PC-9 (cell line): ENCODE data around the gene SEC24D. TPM values are rescaled to one million over a fixed set of nuclear protein-coding genes. Genes with fewer than 3 reads are reported as not detected.

Experiments
- BruUV-seq: library from RNA; stranded (reverse); fragments of 400-500 nt; replicated peaks from 2 replicates; lab custom pipeline; 2021; lab: Mats Ljungman, UMichigan
- CTCF ChIA-PET: fragments of 300-600 bp; sonication (Branson Sonifier 250); formaldehyde crosslinking; loops from one replicate; lab custom pipeline; 2022; ENCODE audit warnings: antibody characterized with exemption; lab: Charles Lee
- POLR2A ChIA-PET: fragments of 300-600 bp; sonication (Branson Sonifier 250); formaldehyde crosslinking; loops from one replicate; lab custom pipeline; 2022; ENCODE audit warnings: antibody characterized with exemption; ENCODE audit not compliant: unreplicated experiment; lab: Charles Lee
- DNase-seq, 2 experiments: peaks; one replicate each; pipeline versions ENCODE4 v3.0.0 to v3.0.0-alpha.2; 2015 to 2022; ENCODE audit warnings: mixed read lengths in 1 of 2
- H2AFZ ChIP-seq: fragments of 200-600 bp; sonication (generic); 2 replicates; pipeline ENCODE4 v1.8.1; 2017; ENCODE audit warnings: antibody characterized with exemption
- H3F3A ChIP-seq: fragments of 200-600 bp; sonication (generic); 2 replicates; pipeline ENCODE4 v1.8.1; 2017; ENCODE audit warnings: antibody characterized with exemption, mild to moderate bottlenecking, low read depth; ENCODE audit not compliant: insufficient read depth
- H3K27ac ChIP-seq: fragments of 200-600 bp; sonication (generic); 2 replicates; pipeline ENCODE4 v1.6.1; 2016; ENCODE audit warnings: mixed run types
- H3K27me3 ChIP-seq: fragments of 200-600 bp; sonication (generic); 2 replicates; pipeline ENCODE4 v1.6.1; 2016; ENCODE audit warnings: low read depth, mixed run types; ENCODE audit not compliant: insufficient read depth
- H3K36me3 ChIP-seq: fragments of 200-600 bp; sonication (generic); 2 replicates; pipeline ENCODE4 v1.6.1; 2016; ENCODE audit warnings: low read depth, mixed run types
- H3K4me1 ChIP-seq: fragments of 200-600 bp; sonication (generic); replicated peaks from 2 replicates; pipeline ENCODE4 v1.6.1; 2016; ENCODE audit warnings: mixed run types; ENCODE audit not compliant: insufficient read depth
- H3K4me2 ChIP-seq: fragments of 200-600 bp; sonication (generic); 2 replicates; pipeline ENCODE4 v1.6.1; 2017; ENCODE audit warnings: mixed run types
- H3K4me3 ChIP-seq: fragments of 200-600 bp; sonication (generic); 2 replicates; pipeline ENCODE4 v1.6.1; 2016; ENCODE audit warnings: mixed run types
- H3K79me2 ChIP-seq: fragments of 200-600 bp; sonication (generic); 2 replicates; pipeline ENCODE4 v1.6.1; 2017; ENCODE audit warnings: low read depth, mixed run types
- H3K9me2 ChIP-seq: fragments of 200-600 bp; sonication (generic); 2 replicates; pipeline ENCODE4 v1.8.1; 2017; ENCODE audit warnings: mild to moderate bottlenecking; ENCODE audit not compliant: insufficient read depth
- H3K9me3 ChIP-seq: fragments of 200-600 bp; sonication (generic); 2 replicates; pipeline ENCODE4 v1.8.1; 2016; ENCODE audit warnings: low read depth; ENCODE audit not compliant: insufficient read depth
- H4K20me1 ChIP-seq: fragments of 200-600 bp; sonication (generic); 2 replicates; pipeline ENCODE4 v1.8.1; 2017; ENCODE audit not compliant: insufficient read depth
- CTCF ChIP-seq: fragments of 200-600 bp; sonication (generic); conservative IDR thresholded peaks from 2 replicates; pipeline ENCODE4 v1.6.1; 2017; ENCODE audit warnings: mixed run types, antibody characterized with exemption, mild to moderate bottlenecking, moderate library complexity
- EZH2 ChIP-seq: fragments of 200-600 bp; sonication (generic); IDR thresholded peaks from 2 replicates; pipeline ENCODE4 v1.8.0; 2017; ENCODE audit warnings: antibody characterized with exemption, low read depth
- intact Hi-C: fragments of 100-400 bp; cut with micrococcal nuclease; formaldehyde crosslinking; loops from one replicate; pipeline ENCODE4 v1.10.0; 2022; ENCODE audit not compliant: unreplicated experiment
- total RNA-seq: library from RNA; stranded (reverse); gene quantifications from 2 replicates; pipeline ENCODE4 v1.2.3, GENCODE V29; 2021

The SEC24D gene
- total RNA-seq, 1 experiment from 2014 or later = 17.3 TPM

GRCh38 chr4:118711052-118711451, 124.9 kb downstream of the SEC24D start:
- ChIA-PET POLR2A (no interaction called here), CTCF (no interaction called here)
- TF ChIP-seq EZH2 = no peak
- no peak for TF ChIP-seq CTCF
- Histone ChIP-seq H3K36me3 (no peaks in the 10 kb centered on the region), H3K27ac (no peak overlapping the region), H3K4me3 (no peak overlapping the region), H3K27me3 (no peaks in the 10 kb centered on the region), H3K79me2 (no peaks in the 10 kb centered on the region), H3K4me2 (no peak overlapping the region), H3K9me3 (no peaks in the 10 kb centered on the region), H2AFZ (no peak overlapping the region), H3K9me2 (no peaks in the 10 kb centered on the region), H3K4me1 (no peaks in the 10 kb centered on the region), H3F3A (no peaks in the 10 kb centered on the region), H4K20me1 (no peaks in the 10 kb centered on the region)
- intact Hi-C loops = no loop called here
- no TSS peak for BruUV-seq
- no peak for DNase-seq

DNA sequence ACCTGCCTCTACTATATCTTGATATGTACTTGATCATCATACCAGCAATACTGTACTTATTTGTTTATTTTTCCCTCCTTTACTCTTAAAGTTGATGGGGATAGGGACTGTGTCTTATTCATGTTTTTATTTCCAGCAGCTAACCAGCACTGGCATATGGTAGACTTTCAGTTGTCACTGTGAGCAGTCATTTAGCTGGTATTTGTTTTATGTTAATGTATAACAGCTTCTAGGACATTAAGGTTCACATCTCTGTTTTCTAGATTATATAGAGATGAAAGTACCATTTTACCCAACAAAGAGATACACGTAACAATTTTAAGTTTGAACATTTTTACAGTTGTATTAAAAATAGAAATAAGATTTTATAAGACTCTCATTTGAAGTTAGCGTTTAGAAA, 132.8 kb downstream of the SEC24D start:
- Histone ChIP-seq H3K27me3 (no peaks in the 10 kb centered on the region), H3F3A (no peaks in the 10 kb centered on the region), H3K4me1 (no peaks in the 10 kb centered on the region), H3K4me3 (no peak overlapping the region), H4K20me1 (no peaks in the 10 kb centered on the region), H3K36me3 (no peaks in the 10 kb centered on the region), H3K9me2 (no peaks in the 10 kb centered on the region), H3K4me2 (no peak overlapping the region), H3K27ac (no peak overlapping the region), H3K79me2 (no peaks in the 10 kb centered on the region), H2AFZ (no peak overlapping the region), H3K9me3 (no peaks in the 10 kb centered on the region)
- no TSS peak for BruUV-seq
- intact Hi-C loops = no loop called here
- POLR2A ChIA-PET = no interaction called here
- TF ChIP-seq EZH2 = no peak
- TF ChIP-seq CTCF = no peak
- no peak for DNase-seq
- CTCF ChIA-PET = no interaction called here

GRCh38 chr4:118684873-118685811, 150.8 kb downstream of the SEC24D start, which contains the start of gene METTL14:
Gene METTL14 (plus strand): TSS chr4:118685392. CDS start chr4:118685535, 143 bp downstream.
- peak; percentile 66 to 78 for DNase-seq
- H2AFZ ChIP-seq = peak within 1 kb of the TSS; percentile 78
- CTCF ChIA-PET = no interaction called here
- no peaks in the 10 kb centered on the region for H3F3A ChIP-seq
- POLR2A ChIA-PET = no interaction called here
- H3K4me2 ChIP-seq = peak within 1 kb of the TSS; percentile 85
- H3K27me3 ChIP-seq = no peaks in the 10 kb centered on the region
- no peaks in the 10 kb centered on the region for H3K36me3 ChIP-seq
- H3K27ac ChIP-seq = peak within 1 kb of the TSS; percentile 72
- BruUV-seq = TSS peak; percentile 92
- H3K9me2 ChIP-seq = no peaks in the 10 kb centered on the region
- peaks cover 12% of the 10 kb centered on the region; the same call in 1 of the 2 replicates for H3K4me1 ChIP-seq
- H3K79me2 ChIP-seq = peaks cover 25% of the 10 kb centered on the region
- TF ChIP-seq EZH2 (no peak), CTCF (no peak)
- H3K4me3 ChIP-seq = peak within 1 kb of the TSS; percentile 79
- H4K20me1 ChIP-seq = no peaks in the 10 kb centered on the region
- intact Hi-C loops = loop anchor here (10.0 kb wide), 1 partner anchor 400 kb away; no protein-coding TSS in a partner anchor
- H3K9me3 ChIP-seq = no peaks in the 10 kb centered on the region
